ENCODE results near the gene CDK18.

CDK18 gene

GRCh38 chr1:205526431-205526830 is 22.0 kb downstream of the CDK18 start:
- Histone ChIP-seq H3K27me3 (ENCODE audit: control insufficient read depth, insufficient read depth, low read length) (no peaks in the 10 kb centered on the region), H3K4me1 (ENCODE audit: control insufficient read depth, insufficient read depth, low read length) (peaks cover 23% of the 10 kb centered on the region), H3K4me3 (ENCODE audit: low read depth, low read length) (no peak overlapping the region), H3K9me3 (ENCODE audit: control insufficient read depth, insufficient read depth, low read depth, low read length) (no peaks in the 10 kb centered on the region), H3K27ac (ENCODE audit: low read depth, low read length) (no peak overlapping the region), H3K36me3 (ENCODE audit: control insufficient read depth, insufficient read depth, low read length) (peaks cover 39% of the 10 kb centered on the region), H3K9ac (ENCODE audit: low read length) (no peak overlapping the region)

- Histone ChIP-seq H3K9me3 (ENCODE audit: control insufficient read depth, insufficient read depth, low read depth, low read length) (no peaks in the 10 kb centered on the region), H3K36me3 (ENCODE audit: control insufficient read depth, insufficient read depth, low read length) (peaks cover 47% of the 10 kb centered on the region), H3K4me3 (ENCODE audit: low read depth, low read length) (no peak overlapping the region), H3K4me1 (ENCODE audit: control insufficient read depth, insufficient read depth, low read length) (peaks cover 20% of the 10 kb centered on the region), H3K27me3 (ENCODE audit: control insufficient read depth, insufficient read depth, low read length) (no peaks in the 10 kb centered on the region), H3K27ac (ENCODE audit: low read depth, low read length) (no peak overlapping the region), H3K9ac (ENCODE audit: low read length) (no peak overlapping the region)
These were observed 23.5 kb downstream of the CDK18 start for GRCh38 chr1:205527931-205528330.

- 0 out of 2 replicates have a peak overlapping the region, but pooled peaks have one; percentile 28 for H3K4me3 ChIP-seq (ENCODE audit: low read depth, low read length)
- no peaks in the 10 kb centered on the region for H3K27me3 ChIP-seq (ENCODE audit: control insufficient read depth, insufficient read depth, low read length)
- H3K27ac ChIP-seq (ENCODE audit: low read depth, low read length) = no peak overlapping the region
- H3K36me3 ChIP-seq (ENCODE audit: control insufficient read depth, insufficient read depth, low read length) = peaks cover 47% of the 10 kb centered on the region
- H3K9ac ChIP-seq (ENCODE audit: low read length) = no peak overlapping the region
- H3K4me1 ChIP-seq (ENCODE audit: control insufficient read depth, insufficient read depth, low read length) = peaks cover 20% of the 10 kb centered on the region
- no peaks in the 10 kb centered on the region for H3K9me3 ChIP-seq (ENCODE audit: control insufficient read depth, insufficient read depth, low read depth, low read length)
These were observed 24.0 kb downstream of the CDK18 start for GRCh38 chr1:205528446-205528886.

GRCh38 chr1:205528887-205529825 is 24.7 kb downstream of the CDK18 start:
- Histone ChIP-seq H3K4me3 (ENCODE audit: low read depth, low read length) (peak overlapping the region; percentile 45), H3K4me1 (ENCODE audit: control insufficient read depth, insufficient read depth, low read length) (peaks cover 13% of the 10 kb centered on the region), H3K27ac (ENCODE audit: low read depth, low read length) (no peak overlapping the region), H3K36me3 (ENCODE audit: control insufficient read depth, insufficient read depth, low read length) (peaks cover 47% of the 10 kb centered on the region), H3K9me3 (ENCODE audit: control insufficient read depth, insufficient read depth, low read depth, low read length) (no peaks in the 10 kb centered on the region), H3K9ac (ENCODE audit: low read length) (no peak overlapping the region), H3K27me3 (ENCODE audit: control insufficient read depth, insufficient read depth, low read length) (no peaks in the 10 kb centered on the region)

- H3K9ac ChIP-seq (ENCODE audit: low read length) = no peak overlapping the region
- no peak overlapping the region for H3K4me3 ChIP-seq (ENCODE audit: low read depth, low read length)
- H3K27ac ChIP-seq (ENCODE audit: low read depth, low read length) = no peak overlapping the region
- H3K27me3 ChIP-seq (ENCODE audit: control insufficient read depth, insufficient read depth, low read length) = no peaks in the 10 kb centered on the region
- H3K36me3 ChIP-seq (ENCODE audit: control insufficient read depth, insufficient read depth, low read length) = peaks cover 40% of the 10 kb centered on the region
- peaks cover 12% of the 10 kb centered on the region for H3K4me1 ChIP-seq (ENCODE audit: control insufficient read depth, insufficient read depth, low read length)
- no peaks in the 10 kb centered on the region for H3K9me3 ChIP-seq (ENCODE audit: control insufficient read depth, insufficient read depth, low read depth, low read length)
These were observed 25.6 kb downstream of the CDK18 start for GRCh38 chr1:205530116-205530515.

DNA sequence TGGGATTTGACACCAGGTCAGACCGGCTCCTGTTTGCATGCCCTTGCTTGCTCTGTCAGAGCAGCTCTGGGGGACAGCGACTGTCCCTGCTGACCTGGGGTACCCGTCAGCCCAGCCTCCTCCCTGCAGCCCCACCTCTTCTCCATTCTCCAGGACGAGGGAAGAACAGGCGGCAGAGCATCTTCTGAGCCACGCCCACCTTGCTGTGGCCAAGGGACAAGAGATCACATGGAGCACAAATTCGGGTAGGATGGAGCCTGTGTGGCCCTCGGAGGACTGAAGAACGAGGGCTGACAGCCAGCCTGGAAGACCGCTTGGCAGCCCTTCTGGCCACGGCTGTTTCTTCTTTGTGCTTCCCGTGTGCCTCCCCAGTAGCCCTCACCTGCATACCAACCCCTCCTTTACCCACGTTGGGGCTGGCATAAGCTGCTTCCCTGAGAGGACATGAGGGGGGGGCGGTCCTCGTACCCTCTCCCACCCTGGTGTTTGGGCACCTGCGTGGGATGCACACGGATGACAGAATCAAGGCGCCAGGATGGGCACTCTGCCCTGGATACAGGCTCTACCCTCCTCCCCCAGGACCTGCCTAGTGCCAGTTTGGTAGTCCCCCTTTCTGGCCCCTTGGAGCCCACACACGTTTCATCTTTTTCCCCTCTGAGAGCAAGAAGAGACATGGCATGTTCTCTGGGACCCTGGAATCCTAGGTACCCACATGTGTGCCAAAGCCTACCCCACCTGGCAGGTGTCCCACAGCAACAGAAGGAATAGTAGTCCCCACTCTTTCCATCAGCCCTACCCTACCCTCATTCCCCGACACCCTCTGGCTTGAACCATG is 26.9 kb downstream of the CDK18 start:
- Histone ChIP-seq H3K36me3 (ENCODE audit: control insufficient read depth, insufficient read depth, low read length) (peaks cover 31% of the 10 kb centered on the region), H3K27me3 (ENCODE audit: control insufficient read depth, insufficient read depth, low read length) (peaks cover 7% of the 10 kb centered on the region), H3K4me1 (ENCODE audit: control insufficient read depth, insufficient read depth, low read length) (peaks cover 12% of the 10 kb centered on the region), H3K9ac (ENCODE audit: low read length) (no peak overlapping the region), H3K9me3 (ENCODE audit: control insufficient read depth, insufficient read depth, low read depth, low read length) (no peaks in the 10 kb centered on the region), H3K27ac (ENCODE audit: low read depth, low read length) (no peak overlapping the region), H3K4me3 (ENCODE audit: low read depth, low read length) (no peak overlapping the region)

- Histone ChIP-seq H3K27ac (ENCODE audit: low read depth, low read length) (no peak overlapping the region), H3K36me3 (ENCODE audit: control insufficient read depth, insufficient read depth, low read length) (peaks cover 31% of the 10 kb centered on the region), H3K4me3 (ENCODE audit: low read depth, low read length) (no peak overlapping the region), H3K27me3 (ENCODE audit: control insufficient read depth, insufficient read depth, low read length) (peaks cover 14% of the 10 kb centered on the region), H3K9me3 (ENCODE audit: control insufficient read depth, insufficient read depth, low read depth, low read length) (no peaks in the 10 kb centered on the region), H3K9ac (ENCODE audit: low read length) (no peak overlapping the region), H3K4me1 (ENCODE audit: control insufficient read depth, insufficient read depth, low read length) (peaks cover 12% of the 10 kb centered on the region)
These were observed 27.8 kb downstream of the CDK18 start for GRCh38 chr1:205532026-205532898.

DNA sequence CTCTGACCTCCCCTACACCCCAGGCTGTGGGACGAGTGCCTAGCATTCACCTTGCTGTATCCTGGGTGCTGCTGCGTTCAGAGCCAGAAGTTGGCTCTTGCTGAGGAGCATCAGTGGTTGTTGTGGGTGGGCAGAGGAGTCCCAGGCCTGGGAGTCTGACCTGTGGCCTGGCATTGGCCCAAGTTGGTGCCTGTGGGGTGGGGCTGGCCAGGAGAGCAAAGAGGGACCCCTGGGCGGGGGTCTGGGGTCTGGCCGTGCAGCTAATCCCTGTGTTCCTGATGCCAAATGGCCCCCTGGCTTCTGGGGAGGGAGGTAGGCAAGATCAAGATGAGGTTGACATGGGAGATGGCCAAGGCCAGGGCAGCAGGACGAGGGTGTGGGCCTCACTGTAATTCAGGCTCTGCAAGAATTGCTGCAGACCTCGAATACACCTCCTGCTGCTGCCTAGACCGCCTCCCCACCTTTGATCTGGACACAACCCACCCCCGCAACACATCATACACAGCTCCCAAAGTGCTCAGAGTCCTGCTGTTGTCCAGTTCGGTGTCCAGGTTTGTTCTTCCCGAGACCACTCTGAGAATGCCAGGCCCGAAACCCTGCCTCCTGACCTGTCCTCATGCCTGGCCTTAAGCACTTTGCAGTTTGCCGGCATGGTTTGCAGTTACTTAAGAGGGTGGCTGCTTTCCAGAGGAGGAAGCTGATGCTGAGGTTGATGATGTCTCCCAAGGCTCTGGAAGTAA is 28.7 kb downstream of the CDK18 start:
- Histone ChIP-seq H3K36me3 (ENCODE audit: control insufficient read depth, insufficient read depth, low read length) (peaks cover 29% of the 10 kb centered on the region), H3K9ac (ENCODE audit: low read length) (no peak overlapping the region), H3K4me3 (ENCODE audit: low read depth, low read length) (no peak overlapping the region), H3K4me1 (ENCODE audit: control insufficient read depth, insufficient read depth, low read length) (peaks cover 12% of the 10 kb centered on the region), H3K27ac (ENCODE audit: low read depth, low read length) (no peak overlapping the region), H3K9me3 (ENCODE audit: control insufficient read depth, insufficient read depth, low read depth, low read length) (no peaks in the 10 kb centered on the region), H3K27me3 (ENCODE audit: control insufficient read depth, insufficient read depth, low read length) (peaks cover 14% of the 10 kb centered on the region)

DNA sequence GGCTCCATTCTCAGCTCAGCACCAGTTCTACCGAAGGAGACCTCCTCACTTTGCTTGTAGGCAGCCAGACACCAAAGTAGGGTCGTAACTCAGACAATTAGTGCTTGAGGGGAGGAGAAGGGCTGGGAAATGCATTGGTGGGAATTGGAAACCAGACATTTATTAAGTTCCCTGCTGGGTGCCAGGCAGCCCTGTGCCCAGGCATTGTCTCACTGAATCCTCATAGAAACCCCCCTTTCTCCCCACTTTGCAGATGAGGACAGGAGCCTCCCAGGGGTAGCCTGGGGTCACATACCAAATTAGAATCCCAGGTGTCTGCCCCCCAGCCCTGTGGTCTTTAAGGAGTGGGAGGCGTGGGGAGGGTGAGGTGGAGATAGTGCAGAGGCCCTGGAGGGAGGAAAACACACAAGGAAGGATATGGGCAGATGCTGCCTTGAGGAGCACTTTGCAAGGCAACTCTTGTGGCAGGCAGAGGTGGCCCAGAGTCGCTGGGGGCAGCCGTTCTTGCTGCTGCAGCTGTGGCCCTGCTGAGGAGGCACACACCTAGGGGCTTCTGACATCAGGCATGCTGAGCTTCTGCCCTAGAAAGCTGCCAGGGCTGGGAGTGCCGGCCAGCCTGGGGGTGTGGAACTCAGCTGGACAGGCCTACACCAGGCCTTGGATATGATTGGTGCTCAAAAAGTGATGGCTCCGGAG is 29.4 kb downstream of the CDK18 start:
- peaks cover 18% of the 10 kb centered on the region for H3K27me3 ChIP-seq (ENCODE audit: control insufficient read depth, insufficient read depth, low read length)
- H3K4me1 ChIP-seq (ENCODE audit: control insufficient read depth, insufficient read depth, low read length) = peaks cover 9% of the 10 kb centered on the region
- peaks cover 29% of the 10 kb centered on the region for H3K36me3 ChIP-seq (ENCODE audit: control insufficient read depth, insufficient read depth, low read length)
- H3K27ac ChIP-seq (ENCODE audit: low read depth, low read length) = no peak overlapping the region
- H3K9ac ChIP-seq (ENCODE audit: low read length) = no peak overlapping the region
- no peak overlapping the region for H3K4me3 ChIP-seq (ENCODE audit: low read depth, low read length)
- H3K9me3 ChIP-seq (ENCODE audit: control insufficient read depth, insufficient read depth, low read depth, low read length) = no peaks in the 10 kb centered on the region

Measured in HUES6 (cell line).